Sigmoid colon (tissue), 4 donors: ENCODE results near the gene KRT76.

ENCODE experiments used
- POLR2AphosphoS5 ChIP-seq, 4 donors: sonication (generic); formaldehyde crosslinking; IDR thresholded peaks; one replicate each; pipeline ENCODE4 v1.6.1; 2017; ENCODE audit warnings: antibody characterized with exemption in 4 of 4
- TF ChIP-seq, protein P1 (sequence below), 4 experiments: fragments of 450-650 bp in 3 of 4; fragments of 200-600 bp in 1 of 4; IDR thresholded peaks; one replicate each; pipeline ENCODE4 v1.5.1; 2016 to 2019; ENCODE audit warnings: antibody characterized with exemption in 4 of 4, mild to moderate bottlenecking in 3 of 4, moderate library complexity in 2 of 4

DNA sequence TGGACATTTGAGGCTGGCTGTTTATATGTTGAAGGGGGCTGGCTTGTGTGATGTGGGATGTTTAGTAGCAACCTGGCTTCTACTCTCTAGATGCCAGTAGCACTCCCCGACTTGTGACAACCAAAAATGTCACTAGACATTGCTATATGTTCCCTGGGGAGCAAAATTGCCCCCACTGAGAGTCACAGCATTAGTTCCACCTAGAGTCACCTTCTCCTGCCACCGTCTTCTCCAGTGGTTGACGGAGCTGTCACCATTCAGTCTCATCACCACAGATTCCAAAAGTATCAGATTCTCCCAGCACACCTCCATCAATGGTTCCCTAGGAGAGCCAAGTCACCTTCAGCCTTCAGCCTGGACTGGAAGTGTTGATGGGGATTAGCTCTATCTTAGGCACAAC lies 7.8 kb upstream of the KRT76 start:
- TF ChIP-seq POLR2AphosphoS5 (IDR thresholded peaks at IDR 0.05): no peak
- TF ChIP-seq, protein P1, sequence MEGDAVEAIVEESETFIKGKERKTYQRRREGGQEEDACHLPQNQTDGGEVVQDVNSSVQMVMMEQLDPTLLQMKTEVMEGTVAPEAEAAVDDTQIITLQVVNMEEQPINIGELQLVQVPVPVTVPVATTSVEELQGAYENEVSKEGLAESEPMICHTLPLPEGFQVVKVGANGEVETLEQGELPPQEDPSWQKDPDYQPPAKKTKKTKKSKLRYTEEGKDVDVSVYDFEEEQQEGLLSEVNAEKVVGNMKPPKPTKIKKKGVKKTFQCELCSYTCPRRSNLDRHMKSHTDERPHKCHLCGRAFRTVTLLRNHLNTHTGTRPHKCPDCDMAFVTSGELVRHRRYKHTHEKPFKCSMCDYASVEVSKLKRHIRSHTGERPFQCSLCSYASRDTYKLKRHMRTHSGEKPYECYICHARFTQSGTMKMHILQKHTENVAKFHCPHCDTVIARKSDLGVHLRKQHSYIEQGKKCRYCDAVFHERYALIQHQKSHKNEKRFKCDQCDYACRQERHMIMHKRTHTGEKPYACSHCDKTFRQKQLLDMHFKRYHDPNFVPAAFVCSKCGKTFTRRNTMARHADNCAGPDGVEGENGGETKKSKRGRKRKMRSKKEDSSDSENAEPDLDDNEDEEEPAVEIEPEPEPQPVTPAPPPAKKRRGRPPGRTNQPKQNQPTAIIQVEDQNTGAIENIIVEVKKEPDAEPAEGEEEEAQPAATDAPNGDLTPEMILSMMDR (IDR thresholded peaks at IDR 0.05): no peak
